Transverse colon (tissue), 3 donors: ENCODE data around the gene PARM1.

ENCODE experiments used
- CTCF ChIP-seq, 5 experiments: fragments of 200-600 bp in 3 of 5; fragments of 450-650 bp in 2 of 5; sonication (generic) in 3 of 5; IDR thresholded peaks; 1 replicate in 2 of 5; 2 replicates in 3 of 5; pipeline ENCODE4 v1.5.1; 2016 to 2017; ENCODE audit warnings: antibody characterized with exemption in 5 of 5, inconsistent platforms in 3 of 5, mild to moderate bottlenecking in 2 of 5, moderate library complexity in 1 of 5
- POLR2A ChIP-seq: fragments of 450-650 bp; IDR thresholded peaks from one replicate; pipeline ENCODE4 v1.6.1; 2016; ENCODE audit warnings: antibody characterized with exemption, mild to moderate bottlenecking, moderate library complexity

GRCh38 chr4:74906771-74907170 is 26.1 kb upstream of the PARM1 start:
- TF ChIP-seq CTCF (IDR thresholded peaks at IDR 0.05) = no peak
- TF ChIP-seq POLR2A = no peak
